GM19324 (cell line): ENCODE data around the gene MRPL43.
"Not testable (repeated sequence)": the region's sequence is repeated elsewhere in the genome, so short reads cannot be mapped to it uniquely, and the experiment has no call there.

Experiments used
- ATAC-seq: cut with Tn5 transposase; IDR thresholded peaks from one replicate; pipeline ENCODE4 v1.9.1; 2021; ENCODE audit warnings: mild to moderate bottlenecking, moderate library complexity; ENCODE audit not compliant: unreplicated experiment, low FRiP score

The MRPL43 gene

DNA sequence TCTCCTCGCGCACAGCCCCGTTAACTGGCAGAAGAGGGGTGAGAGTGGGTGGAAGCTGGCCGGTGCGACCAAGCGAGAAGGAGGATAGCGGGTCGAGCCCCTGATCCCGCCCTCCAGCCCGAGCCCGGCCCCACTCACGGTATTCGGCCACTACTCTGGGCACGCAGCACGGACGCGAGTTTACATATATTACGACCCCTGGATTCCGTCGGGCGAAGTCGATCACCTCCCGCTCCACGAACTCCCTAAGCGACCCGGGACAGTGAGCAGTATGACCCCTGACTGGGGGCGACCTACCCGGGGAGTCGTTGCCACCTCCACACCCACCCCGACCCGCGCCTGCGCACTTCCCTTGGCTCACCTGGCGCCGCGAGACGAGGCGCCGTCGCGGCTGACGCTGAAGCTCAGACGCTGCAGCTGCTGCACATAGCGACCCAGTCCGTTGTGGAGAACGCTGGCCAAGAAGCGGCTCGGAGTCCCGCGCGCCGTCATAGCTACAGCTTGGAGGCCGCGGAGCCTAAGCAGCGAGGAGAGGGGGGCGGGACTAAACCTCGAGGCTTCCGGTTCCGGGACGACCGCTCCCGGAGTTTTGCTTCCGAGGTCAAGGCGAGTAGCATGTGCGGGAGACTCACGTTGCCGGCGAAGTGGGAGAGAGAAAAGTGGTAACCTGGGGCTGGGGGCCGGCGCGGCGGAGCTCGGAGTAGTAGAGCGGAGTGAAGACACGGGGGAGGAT lies at the start of gene MRPL43, which contains the start of gene TWNK:
Gene MRPL43, minus strand, starts transcription at position 546 of the 733 bp plus-strand sequence. Its CDS starts 54 bp downstream, at position 492.
Gene TWNK, plus strand, starts transcription at position 592 of the 733 bp plus-strand sequence. CDS start 668 bp downstream, outside the sequence.
- peak; percentile 79 for ATAC-seq

DNA sequence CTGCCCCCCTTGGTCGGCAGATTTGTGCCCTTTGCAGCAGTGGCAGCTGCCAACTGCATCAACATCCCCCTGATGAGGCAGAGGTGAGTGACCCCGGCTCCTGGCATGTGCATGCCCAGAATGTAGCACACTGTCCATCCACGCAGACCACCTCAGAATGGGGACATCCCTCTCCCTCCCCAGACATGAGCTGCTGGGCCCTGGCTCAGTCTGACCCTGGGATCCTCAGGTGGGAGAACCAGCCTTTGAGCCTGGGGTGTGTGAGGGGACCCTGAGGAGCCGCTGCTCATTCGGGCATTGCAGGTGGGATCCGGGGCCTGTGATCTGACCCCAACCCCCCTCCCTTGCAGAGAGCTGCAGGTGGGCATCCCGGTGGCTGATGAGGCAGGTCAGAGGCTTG lies 49.4 kb upstream of the MRPL43 start:
- ATAC-seq, result no peak

DNA sequence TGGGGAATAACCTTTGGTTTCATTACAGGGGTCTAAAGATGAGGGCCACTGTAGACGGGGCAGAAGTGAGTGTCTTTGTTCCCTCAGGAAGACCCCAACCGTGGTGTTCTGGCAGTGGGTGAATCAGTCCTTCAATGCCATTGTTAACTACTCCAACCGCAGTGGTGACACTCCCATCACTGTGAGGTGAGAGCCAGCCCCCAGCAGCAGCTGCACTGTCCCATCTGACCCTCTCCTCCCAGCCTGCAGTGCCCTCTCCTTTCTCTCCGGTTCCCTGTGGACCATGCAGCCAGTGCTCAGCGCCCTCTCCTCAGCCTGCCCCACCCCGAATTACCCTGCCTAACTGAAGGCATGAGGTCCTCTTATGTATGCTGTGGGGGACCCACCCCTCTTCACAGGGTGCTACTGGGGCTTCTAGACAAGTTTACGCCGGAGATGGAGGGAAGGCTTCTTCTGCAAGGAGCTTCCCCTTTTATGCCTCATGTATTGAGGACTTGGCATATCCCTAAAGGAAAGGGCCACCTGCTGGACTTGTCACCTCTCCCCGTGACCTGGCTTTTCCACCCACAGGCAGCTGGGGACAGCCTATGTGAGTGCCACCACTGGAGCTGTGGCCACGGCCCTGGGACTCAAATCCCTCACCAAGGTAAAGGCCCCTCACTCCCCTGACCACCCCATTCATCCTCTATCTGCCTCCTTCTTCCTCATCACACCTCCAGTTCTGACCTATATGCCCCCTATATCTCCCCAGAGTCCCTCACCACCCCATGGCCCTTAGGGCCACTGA lies 48.8 kb upstream of the MRPL43 start:
- no peak for ATAC-seq

DNA sequence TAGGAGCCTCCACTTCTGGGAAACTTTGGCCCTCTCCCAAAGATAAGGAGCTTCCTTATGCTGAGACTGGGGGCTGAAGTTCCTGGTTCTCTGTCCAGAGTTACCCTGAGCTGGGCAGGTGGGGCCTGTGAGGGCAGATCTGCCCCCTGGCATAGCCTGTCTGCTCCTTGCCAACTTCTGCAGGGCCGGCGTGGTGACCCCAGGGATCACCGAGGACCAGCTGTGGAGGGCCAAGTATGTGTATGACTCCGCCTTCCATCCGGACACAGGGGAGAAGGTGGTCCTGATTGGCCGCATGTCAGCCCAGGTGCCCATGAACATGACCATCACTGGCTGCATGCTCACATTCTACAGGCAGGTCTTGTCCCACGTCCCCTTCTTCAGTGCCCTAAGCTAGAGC lies 48.0 kb upstream of the MRPL43 start:
- ATAC-seq, result no peak

DNA sequence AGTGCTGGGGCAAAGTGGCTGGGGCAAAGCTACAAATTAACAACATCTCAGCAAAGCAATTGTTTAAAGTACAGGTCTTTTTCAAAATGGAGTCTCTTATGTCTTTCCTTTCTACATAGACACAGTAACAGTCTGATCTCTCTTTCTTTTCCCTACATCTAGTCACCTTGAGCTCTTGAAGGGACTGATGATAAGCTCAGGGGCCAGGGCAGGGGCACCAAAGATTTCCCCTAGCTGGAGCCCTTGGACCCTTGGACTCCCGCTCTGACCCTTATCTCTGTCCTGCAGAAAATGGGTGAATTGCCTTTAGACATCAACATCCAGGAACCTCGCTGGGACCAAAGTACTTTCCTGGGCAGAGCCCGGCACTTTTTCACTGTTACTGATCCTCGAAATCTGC lies 47.1 kb upstream of the MRPL43 start:
- not testable (repeated sequence) for ATAC-seq

DNA sequence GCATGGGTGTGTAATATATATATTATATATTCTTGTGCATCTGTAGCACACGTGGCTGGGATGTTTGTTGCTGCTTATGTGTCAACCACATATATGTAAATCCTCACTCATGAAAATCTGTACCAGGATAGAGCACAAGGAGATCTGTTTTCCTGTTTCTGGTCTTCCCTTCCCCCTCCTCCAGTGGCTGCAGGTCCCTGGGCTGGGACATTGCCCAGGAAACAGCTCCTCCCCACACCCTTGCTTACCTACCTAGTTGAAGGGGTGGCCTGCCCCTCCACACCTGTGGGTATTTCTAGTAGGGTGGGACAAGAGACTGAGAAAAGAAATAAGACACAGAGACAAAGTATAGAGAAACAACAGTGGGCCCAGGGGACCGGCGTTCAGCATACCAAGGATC lies 46.0 kb upstream of the MRPL43 start:
- ATAC-seq, result no peak

DNA sequence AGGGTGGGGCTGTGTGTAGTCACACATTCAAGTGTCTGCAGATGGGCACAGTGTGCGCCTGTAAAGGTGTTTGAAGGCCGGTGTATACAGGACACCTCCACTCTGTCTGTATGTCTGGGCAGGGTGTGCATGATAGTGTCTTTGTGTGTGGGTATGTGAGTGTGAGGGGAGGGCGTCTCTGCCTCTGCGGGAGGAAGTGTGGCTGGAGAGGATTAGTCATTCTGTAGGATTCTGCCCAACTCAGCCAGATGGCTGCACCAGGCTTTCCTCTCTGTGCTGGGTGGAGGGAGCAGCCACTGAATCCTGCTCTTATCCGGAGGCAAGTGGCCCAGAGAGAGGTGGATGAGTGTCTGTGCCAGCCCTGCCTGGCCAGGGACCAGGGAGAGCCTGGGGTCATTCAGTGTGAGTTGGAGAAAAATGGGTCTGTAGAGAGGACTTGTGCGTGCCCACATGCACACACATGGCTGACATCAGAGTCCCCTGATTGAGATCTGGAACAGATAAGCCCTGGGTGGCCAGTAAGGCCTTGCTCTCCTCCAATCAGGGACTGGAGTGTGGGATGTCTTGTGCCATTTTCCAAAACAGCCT lies 45.4 kb upstream of the MRPL43 start:
- ATAC-seq, result no peak

DNA sequence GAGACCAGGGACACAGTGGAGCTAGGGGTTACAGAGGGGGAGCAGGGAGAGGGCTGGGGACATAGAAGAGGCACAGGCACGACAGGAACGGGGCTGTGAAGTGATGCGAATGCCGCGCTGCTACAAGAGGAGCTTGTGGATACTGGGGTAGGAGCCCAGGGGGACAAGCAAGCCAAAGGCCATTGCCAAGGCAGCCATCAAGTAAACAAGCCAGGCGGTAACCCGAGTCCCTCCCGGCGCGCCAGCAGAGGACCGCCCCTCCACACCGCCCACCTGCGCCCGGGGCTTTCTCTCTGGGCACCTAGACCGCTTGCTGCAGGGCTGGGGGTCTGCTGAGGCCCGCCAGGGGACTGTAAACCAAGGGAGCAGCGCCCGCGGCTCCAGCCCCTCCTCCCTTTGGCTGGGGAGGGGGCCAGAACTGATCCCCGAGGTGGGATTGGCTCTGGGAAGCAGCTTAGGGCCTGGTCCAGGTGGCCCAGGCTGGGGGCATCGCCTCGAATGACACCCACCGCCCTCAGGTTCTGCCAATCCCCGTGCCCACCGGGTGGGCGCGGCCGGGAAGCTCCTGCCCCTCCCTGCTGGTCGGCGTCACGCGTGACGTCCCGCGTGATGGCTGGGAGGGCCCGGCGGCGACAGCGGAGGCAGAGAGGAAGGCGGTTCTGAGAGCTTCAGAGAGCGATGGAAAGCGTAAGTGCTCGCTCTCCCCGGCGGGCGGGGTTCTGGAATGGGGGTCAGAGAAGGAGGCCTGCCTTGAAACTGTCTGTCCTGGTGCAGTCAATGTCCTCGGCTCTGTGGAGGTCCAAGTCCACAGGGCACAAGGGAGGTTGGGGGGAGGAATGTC lies 44.7 kb upstream of the MRPL43 start:
- ATAC-seq, result no peak

DNA sequence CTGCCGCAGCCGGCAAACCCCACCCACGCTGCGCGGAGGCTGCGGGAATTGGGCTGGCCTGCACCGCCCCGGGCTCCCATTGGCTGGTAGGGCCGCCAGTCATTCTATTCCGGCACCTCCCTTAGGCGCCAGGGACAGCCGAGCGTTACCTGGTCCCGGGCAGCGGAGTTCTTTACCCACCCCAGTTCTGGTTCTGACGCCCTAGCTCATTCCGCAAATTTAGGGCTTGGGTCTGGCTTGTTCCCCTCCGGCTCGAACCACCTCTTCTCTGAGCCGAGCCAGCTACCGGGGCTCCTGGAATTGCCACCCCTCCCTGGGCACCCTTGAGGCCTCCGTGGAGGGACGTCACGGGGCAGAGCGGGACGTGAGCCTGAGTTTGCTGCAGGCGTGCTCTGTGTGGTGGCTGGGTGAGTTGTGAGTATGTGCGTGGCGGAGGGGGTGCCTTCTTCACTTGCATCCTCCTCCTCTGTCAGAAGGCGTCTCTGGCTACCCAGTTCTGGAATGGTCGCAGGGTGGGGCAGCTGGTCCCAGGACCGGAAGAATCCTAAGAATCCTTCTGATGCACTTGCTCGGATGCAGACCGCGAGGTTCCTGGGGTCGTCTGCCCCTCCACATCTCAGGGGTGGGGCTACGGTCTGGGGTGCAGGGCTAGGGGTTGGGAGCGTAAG lies 44.0 kb upstream of the MRPL43 start, which contains the start of the genes PDZD7 and SFXN3:
Gene PDZD7, minus strand, starts transcription at position 2 of the 668 bp plus-strand sequence. CDS start 910 bp downstream, outside the sequence.
Gene SFXN3, plus strand, starts transcription at position 107 of the 668 bp plus-strand sequence. CDS start 3,461 bp downstream, outside the sequence.
- peak; percentile 89 for ATAC-seq

DNA sequence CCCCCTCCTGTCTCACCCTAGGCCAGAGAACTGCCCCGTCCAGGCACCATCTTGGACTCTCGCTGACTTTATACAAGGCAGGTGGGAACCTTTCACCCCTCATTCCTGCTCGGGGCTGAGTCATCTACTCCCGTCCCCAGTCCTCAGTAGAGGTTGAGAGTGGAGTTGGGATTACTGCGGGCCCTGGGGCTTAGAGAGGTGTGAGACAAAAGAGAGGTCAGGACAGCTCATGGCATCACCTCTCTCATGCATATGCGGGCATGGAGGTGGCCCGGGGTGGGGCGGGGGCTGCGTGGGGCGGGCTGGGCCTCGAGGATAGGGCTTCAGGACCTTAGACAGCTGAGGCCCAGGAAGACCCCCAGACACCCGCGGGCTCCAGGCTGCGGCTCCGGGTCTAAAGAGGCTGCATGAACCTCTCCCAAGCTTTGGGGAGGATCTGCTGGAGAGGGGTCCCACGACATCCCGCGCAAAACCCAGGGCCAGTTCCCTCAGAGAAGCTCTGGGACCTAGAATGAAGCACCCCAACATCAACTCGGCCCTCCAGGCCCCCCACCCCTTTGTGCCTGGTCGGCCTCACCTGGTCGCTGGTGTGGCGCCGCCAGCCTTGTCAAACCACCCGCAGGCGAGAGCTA lies 43.3 kb upstream of the MRPL43 start:
- ATAC-seq, result no peak

DNA sequence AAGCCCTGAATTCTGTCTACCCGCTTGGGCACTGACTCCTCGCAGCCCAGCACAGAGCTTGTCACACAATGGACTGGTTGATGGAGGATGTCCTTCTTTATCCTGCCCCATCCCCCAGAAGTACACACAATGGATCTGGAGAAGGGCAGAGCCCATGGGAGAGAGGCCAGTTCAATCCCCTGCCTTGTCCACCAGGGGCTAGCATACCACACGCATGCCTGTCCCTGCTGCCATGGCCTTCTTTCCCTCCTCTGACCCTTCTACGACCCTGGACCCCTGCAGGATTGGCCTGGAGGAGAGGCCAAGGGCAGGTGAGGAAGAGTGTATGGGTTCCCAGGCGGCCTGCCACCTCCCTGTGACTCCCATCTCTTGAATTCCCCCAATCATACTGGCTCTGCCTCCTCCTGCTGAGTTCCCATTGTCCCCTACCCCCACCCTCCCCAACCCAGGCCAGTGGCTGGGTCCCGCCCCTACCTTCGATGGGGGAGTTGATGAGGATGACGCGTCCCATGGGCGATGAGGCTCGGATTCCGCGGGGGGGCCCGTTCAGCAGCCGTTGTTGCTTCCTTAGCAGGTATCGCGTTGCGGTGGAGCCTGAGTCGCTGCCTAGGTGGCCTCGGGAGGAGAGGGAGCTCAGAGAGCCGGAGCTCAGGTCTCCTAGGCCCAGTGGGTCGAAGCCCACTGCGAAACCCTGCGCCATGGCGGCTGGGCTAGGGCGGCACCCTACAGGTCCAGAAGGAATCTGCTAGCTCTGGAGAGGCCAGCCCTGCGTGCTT lies 42.4 kb upstream of the MRPL43 start:
- ATAC-seq, result no peak

DNA sequence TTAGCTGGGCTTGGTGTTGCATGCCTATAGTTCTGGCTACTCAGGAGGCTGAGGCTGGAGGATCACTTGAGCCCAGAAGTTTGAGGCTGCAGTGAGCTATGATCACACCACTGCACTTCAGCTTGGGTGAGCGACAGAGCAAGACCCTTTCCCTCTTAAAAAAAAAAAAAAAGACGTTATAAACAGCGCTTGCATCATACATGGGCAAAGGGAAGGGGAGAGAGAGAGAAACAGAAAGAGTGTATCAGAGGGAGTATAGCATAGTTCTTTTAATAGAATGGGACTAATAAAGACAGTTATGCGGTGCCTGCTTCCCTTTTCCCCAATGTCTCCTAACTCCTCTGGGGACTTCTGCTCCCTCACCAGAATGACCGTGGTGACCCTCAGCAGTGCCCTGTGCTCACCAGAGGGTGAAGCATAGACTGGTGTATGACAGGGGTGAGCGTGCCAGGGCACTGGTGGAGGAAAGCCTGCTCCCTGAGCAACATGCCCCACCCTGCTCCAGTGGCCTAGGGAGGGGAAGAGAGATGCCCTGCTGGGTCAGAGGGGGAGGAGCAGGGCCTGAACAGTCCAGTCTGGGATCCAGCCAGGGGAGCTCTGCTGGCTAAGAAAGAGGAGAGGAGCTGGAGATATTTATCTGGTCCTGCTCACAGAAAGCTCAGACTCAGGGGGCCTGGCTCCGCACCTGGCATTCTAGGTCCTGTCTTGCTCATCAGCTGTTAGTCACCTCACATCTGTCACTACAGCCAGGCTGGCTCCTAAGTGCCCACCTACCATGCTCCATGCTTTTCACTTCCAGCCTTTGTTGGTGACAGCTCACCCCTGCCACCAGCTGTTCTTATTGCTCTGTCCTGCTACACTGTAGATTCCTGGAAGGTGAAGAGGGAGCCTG lies 41.4 kb upstream of the MRPL43 start:
- no peak for ATAC-seq

DNA sequence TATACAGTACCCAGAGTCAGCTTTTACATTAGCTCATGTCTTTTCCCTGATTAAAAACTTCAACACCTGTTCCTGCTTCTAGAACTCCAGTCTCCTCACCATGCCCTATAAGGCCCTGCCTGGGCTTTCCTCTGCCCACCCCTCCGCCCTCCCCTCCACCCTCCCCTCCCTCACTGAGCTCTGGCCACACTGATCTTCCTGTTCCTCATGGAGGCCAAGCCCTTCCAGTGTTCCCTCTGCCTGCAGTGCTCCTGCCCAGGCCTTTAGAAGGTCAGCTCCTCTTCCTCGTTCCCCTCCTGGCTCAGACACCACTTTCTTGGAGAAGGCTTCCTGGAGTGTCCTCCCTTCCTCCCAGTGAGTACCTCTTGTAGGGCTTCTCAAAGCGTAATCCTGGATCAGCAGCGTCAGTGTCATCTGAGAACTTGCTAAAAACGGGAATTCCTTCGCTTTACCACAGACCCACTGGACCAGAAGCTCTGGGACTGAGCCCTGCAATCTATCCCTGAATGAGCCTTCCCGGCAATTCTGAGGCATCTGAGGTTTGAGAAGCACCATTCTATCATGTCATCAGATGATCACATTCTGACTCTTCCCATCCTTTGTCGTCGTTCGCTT lies 39.9 kb upstream of the MRPL43 start:
- no peak for ATAC-seq

DNA sequence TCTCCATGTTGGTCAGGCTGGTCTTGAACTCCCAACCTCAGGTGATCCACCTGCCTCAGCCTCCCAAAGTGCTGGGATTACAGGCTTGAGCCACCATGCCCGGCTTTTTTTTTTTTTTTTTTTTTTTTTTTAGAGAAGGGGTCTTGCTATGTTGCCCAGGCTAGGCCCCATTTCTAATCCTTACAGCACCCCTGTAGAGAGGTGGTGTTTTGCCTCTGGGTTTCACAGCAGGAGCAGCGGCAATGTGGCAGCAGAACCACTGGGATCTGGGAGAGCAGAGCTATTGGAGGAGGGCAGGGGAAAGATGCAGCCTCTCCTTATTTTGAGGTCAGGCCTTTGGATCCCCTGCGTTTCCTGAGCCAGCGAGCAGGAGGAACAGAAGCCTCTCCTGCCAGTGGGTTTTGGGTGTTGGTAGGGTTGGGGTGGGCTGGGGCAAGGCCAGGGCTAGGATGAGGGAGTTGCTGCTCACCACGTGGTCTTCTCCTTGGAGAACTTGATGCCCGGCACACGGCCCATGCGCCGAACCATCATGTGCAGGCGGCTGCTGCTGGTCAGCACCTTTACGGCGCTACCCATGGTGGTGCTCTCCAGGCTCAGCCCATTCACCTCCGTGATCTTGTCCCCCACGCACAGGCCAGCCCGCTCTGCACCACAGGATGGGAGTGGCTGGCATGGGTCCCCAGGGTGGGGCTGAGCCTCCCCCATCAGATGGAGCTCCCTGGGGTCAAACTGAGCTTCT lies 35.8 kb upstream of the MRPL43 start:
- ATAC-seq, result no peak

DNA sequence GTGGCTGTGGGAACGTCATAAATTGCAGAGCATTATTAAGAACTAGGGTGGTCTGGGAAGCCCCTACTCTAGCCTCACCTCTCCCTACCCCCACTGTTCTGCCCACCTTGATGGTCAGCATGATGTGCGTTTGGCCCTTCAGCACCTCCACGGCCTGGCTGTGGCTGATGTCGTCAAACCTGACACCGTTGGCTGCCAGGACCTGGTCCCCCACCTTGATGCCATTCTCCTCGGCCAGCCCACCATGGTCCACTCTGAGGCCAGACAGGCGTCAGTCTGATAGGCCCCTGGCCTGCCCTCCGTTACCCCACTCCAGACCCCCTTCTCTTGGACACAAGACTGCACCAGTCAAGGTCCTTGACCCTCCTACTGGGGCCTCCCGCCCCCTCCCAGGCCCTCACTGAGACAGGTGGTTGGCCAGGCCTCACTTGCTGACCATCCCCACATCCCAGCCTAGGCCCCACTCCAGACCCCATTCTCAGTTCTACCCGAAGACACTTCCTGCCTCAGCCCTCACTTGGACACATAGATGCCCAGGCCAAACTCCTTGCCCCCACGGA lies 34.5 kb upstream of the MRPL43 start:
- ATAC-seq, result no peak

DNA sequence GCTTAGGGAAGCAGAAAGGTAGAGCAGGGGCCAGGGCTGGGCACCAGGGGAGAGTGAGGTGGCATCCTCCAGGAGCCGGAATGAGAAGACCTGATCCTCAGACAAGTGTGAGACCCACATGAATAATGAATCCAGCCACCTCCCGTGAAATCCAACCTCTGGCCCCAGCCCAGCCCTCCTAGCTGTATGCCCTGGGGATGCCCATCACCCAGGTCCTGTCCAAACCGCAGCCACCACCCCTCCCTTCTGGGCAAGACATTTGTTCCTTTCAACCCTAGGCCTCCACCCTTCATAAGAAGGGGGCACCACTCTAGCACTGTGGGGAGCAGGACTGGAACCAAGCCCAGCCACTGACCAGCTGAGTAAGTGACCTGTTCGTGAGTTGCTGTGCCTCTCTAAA lies 33.9 kb upstream of the MRPL43 start:
- ATAC-seq, result no peak
